CD4-positive, alpha-beta T cell (primary cell): ENCODE data around the gene NEO1. TPM values are rescaled to one million over a fixed set of nuclear protein-coding genes. Genes with fewer than 3 reads are reported as not detected.

Experiments
- ATAC-seq: fragments of 200-7000 bp; cut with Tn5 transposase; one replicate; pipeline ENCODE4 v1.10.0; 2022; ENCODE audit warnings: mild to moderate bottlenecking; ENCODE audit not compliant: poor library complexity
- CTCF ChIA-PET: fragments of 350-600 bp; sonication (Branson Sonifier 250); formaldehyde crosslinking; loops from one replicate; lab custom pipeline; 2021; ENCODE audit warnings: antibody characterized with exemption, inconsistent platforms; lab: Charles Lee
- POLR2A ChIA-PET: fragments of 350-600 bp; sonication (Branson Sonifier 250); formaldehyde crosslinking; loops from one replicate; lab custom pipeline; 2021; ENCODE audit warnings: antibody characterized with exemption, inconsistent platforms; lab: Charles Lee
- DNase-seq, 14 experiments: peaks; one replicate each; pipeline ENCODE4 v3.0.0-alpha.2; 2013 to 2020; ENCODE audit warnings: mixed read lengths in 2 of 14
- H3K27ac ChIP-seq, 2 donors: one replicate each; pipeline versions ENCODE4 v1.5.1 to v1.7.0; 2013; ENCODE audit warnings: low read length in 2 of 2, low read depth in 1 of 2, mild to moderate bottlenecking in 1 of 2
- H3K27me3 ChIP-seq, 2 experiments: 1 replicate in 1 of 2; 2 replicates in 1 of 2; pipeline versions ENCODE4 v1.6.1 to v1.7.0; 2013; ENCODE audit warnings: low read length in 2 of 2, control low read depth in 1 of 2, mild to moderate bottlenecking in 1 of 2, moderate library complexity in 1 of 2; ENCODE audit not compliant: insufficient read depth in 2 of 2, control insufficient read depth in 1 of 2
- H3K36me3 ChIP-seq: one replicate; pipeline ENCODE4 v1.6.1; 2013; ENCODE audit warnings: low read length, control low read depth; ENCODE audit not compliant: insufficient read depth
- H3K4me1 ChIP-seq: one replicate; pipeline ENCODE4 v1.6.1; 2013; ENCODE audit warnings: low read length, control low read depth; ENCODE audit not compliant: insufficient read depth
- H3K4me3 ChIP-seq: one replicate; pipeline ENCODE4 v1.5.1; 2013; ENCODE audit warnings: mild to moderate bottlenecking, low read length, moderate library complexity
- H3K9me3 ChIP-seq, 2 experiments: 1 replicate in 1 of 2; 2 replicates in 1 of 2; pipeline versions ENCODE4 v1.6.1 to v1.7.0; 2013; ENCODE audit warnings: low read length in 2 of 2, mild to moderate bottlenecking in 2 of 2, control low read depth in 1 of 2, moderate library complexity in 1 of 2; ENCODE audit not compliant: control insufficient read depth in 1 of 2, insufficient read depth in 1 of 2
- H3K27ac Mint-ChIP-seq: one replicate; pipeline ENCODE4 v1.8.0; 2020; ENCODE audit warnings: mixed read lengths
- H3K27me3 Mint-ChIP-seq: one replicate; pipeline ENCODE4 v1.8.0; 2021; ENCODE audit warnings: mixed read lengths
- H3K36me3 Mint-ChIP-seq: one replicate; pipeline ENCODE4 v1.8.0; 2021; ENCODE audit warnings: low read depth, mixed read lengths
- H3K4me1 Mint-ChIP-seq: one replicate; pipeline ENCODE4 v1.8.0; 2021; ENCODE audit warnings: low read depth, mixed read lengths
- H3K4me3 Mint-ChIP-seq: one replicate; pipeline ENCODE4 v1.8.0; 2020; ENCODE audit warnings: mild to moderate bottlenecking, mixed read lengths
- H3K9me3 Mint-ChIP-seq: one replicate; pipeline ENCODE4 v1.8.0; 2020; ENCODE audit warnings: mixed read lengths
- intact Hi-C, 2 experiments: fragments of 100-400 bp; cut with DNase I in 1 of 2; cut with micrococcal nuclease in 1 of 2; formaldehyde crosslinking; loops; one replicate each; pipeline versions ENCODE4 v1.15.1 to v1.9.0; 2023 to 2025; cut with DNase I, micrococcal nuclease
- total RNA-seq, 174 experiments: library from RNA in 2 of 174; stranded (reverse) in 2 of 174; gene quantifications; one replicate each; pipeline ENCODE4 v1.2.3 and lab custom pipeline; 2021 to 2026
- TF ChIP-seq, protein P1 (sequence below): fragments of 200-600 bp; IDR thresholded peaks from one replicate; pipeline ENCODE4 v1.8.0; 2022; ENCODE audit warnings: antibody characterized with exemption, mild to moderate bottlenecking

NEO1 gene
- total RNA-seq, 2 experiments from 2014 or later = 6.0 to 8.0 TPM

- CTCF ChIA-PET = no interaction called here
- no peaks in the 10 kb centered on the region for H3K4me1 Mint-ChIP-seq
Observed at GRCh38 chr15:73353734-73354133, 301.5 kb downstream of the NEO1 start.

GRCh38 chr15:73354241-73354640 is 302.0 kb downstream of the NEO1 start:
- Histone ChIP-seq H3K9me3 (peaks cover 0 to 14% of the 10 kb centered on the region in 2 experiments), H3K27ac (no peak overlapping the region), H3K4me3 (no peak overlapping the region), H3K4me1 (no peaks in the 10 kb centered on the region), H3K36me3 (no peaks in the 10 kb centered on the region), H3K27me3 (no peaks in the 10 kb centered on the region)
- Mint-ChIP-seq H3K27ac (no peak overlapping the region), H3K36me3 (no peaks in the 10 kb centered on the region), H3K27me3 (peaks cover 9% of the 10 kb centered on the region), H3K4me1 (no peaks in the 10 kb centered on the region), H3K4me3 (no peak overlapping the region), H3K9me3 (no peaks in the 10 kb centered on the region)
- ATAC-seq = no peak
- POLR2A ChIA-PET = no interaction called here
- TF ChIP-seq, protein P1, sequence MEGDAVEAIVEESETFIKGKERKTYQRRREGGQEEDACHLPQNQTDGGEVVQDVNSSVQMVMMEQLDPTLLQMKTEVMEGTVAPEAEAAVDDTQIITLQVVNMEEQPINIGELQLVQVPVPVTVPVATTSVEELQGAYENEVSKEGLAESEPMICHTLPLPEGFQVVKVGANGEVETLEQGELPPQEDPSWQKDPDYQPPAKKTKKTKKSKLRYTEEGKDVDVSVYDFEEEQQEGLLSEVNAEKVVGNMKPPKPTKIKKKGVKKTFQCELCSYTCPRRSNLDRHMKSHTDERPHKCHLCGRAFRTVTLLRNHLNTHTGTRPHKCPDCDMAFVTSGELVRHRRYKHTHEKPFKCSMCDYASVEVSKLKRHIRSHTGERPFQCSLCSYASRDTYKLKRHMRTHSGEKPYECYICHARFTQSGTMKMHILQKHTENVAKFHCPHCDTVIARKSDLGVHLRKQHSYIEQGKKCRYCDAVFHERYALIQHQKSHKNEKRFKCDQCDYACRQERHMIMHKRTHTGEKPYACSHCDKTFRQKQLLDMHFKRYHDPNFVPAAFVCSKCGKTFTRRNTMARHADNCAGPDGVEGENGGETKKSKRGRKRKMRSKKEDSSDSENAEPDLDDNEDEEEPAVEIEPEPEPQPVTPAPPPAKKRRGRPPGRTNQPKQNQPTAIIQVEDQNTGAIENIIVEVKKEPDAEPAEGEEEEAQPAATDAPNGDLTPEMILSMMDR = no peak
- DNase-seq = no peak
- CTCF ChIA-PET = no interaction called here
- intact Hi-C loops = no loop called here

More at GRCh38 chr15:73353734-73354133, 301.5 kb downstream of the NEO1 start:
- Histone ChIP-seq H3K27me3 (no peaks in the 10 kb centered on the region), H3K4me3 (no peak overlapping the region), H3K36me3 (no peaks in the 10 kb centered on the region), H3K27ac (no peak overlapping the region), H3K9me3 (peaks cover 0 to 14% of the 10 kb centered on the region in 2 experiments), H3K4me1 (no peaks in the 10 kb centered on the region)
- H3K36me3 Mint-ChIP-seq = no peaks in the 10 kb centered on the region
- POLR2A ChIA-PET = no interaction called here
- TF ChIP-seq, protein P1 = no peak
- intact Hi-C loops = no loop called here
- no peak overlapping the region for H3K27ac Mint-ChIP-seq
- no peak overlapping the region for H3K4me3 Mint-ChIP-seq
- ATAC-seq = no peak
- no peaks in the 10 kb centered on the region for H3K9me3 Mint-ChIP-seq
- DNase-seq = no peak
- H3K27me3 Mint-ChIP-seq = peaks cover 9% of the 10 kb centered on the region
